ENCODE results near the gene OBI1.

The OBI1 gene

GRCh38 chr13:78572459-78572858 lies 86.5 kb downstream of the OBI1 start:
- DNase-seq, result no peak

GRCh38 chr13:78569029-78569428 lies 89.9 kb downstream of the OBI1 start:
- DNase-seq, result no peak

GRCh38 chr13:78566631-78567030 lies 92.3 kb downstream of the OBI1 start:
- DNase-seq, result no peak

Measured in NCI-H524 treated with DMSO at 0.1 percent for 48 hours (cell line).